Raji (cell line): Measurements from ENCODE around the gene CDH19.

Experiments
- POLR2A ChIP-seq: IDR thresholded peaks from 2 replicates; pipeline ENCODE4 v1.6.1; 2011; ENCODE audit warnings: low read depth, low read length, control low read depth; ENCODE audit not compliant: insufficient read depth

Gene CDH19

GRCh38 chr18:66513996-66514395 is 89.9 kb downstream of the CDH19 start:
- TF ChIP-seq POLR2A: no peak

- TF ChIP-seq POLR2A: no peak
These were observed 92.1 kb downstream of the CDH19 start for GRCh38 chr18:66511792-66512191.

GRCh38 chr18:66511289-66511688 is 92.6 kb downstream of the CDH19 start:
- no peak for TF ChIP-seq POLR2A

- no peak for TF ChIP-seq POLR2A
These were observed 93.4 kb downstream of the CDH19 start for GRCh38 chr18:66510357-66511045.

GRCh38 chr18:66508937-66509336 is 95.0 kb downstream of the CDH19 start:
- no peak for TF ChIP-seq POLR2A

GRCh38 chr18:66506178-66506577 is 97.7 kb downstream of the CDH19 start:
- no peak for TF ChIP-seq POLR2A

GRCh38 chr18:66497351-66497750 is 106.5 kb downstream of the CDH19 start:
- no peak for TF ChIP-seq POLR2A

- TF ChIP-seq POLR2A: no peak
These were observed 108.0 kb downstream of the CDH19 start for GRCh38 chr18:66495844-66496243.

- TF ChIP-seq POLR2A: no peak
These were observed 130.0 kb downstream of the CDH19 start for GRCh38 chr18:66473882-66474281.

- TF ChIP-seq POLR2A: no peak
These were observed 142.5 kb downstream of the CDH19 start for GRCh38 chr18:66461344-66461743.

- no peak for TF ChIP-seq POLR2A
These were observed 146.6 kb downstream of the CDH19 start for GRCh38 chr18:66457245-66457644.
